GM10266 (cell line): Measurements from ENCODE around the gene PNMA8B.

ENCODE experiments used
- DNase-seq: peaks from one replicate; pipeline ENCODE4 v3.0.0; 2012; ENCODE audit errors: extremely low spot score
- TF ChIP-seq, protein P1 (sequence below): IDR thresholded peaks from 2 replicates; pipeline ENCODE4 v1.5.1; 2012; ENCODE audit warnings: mild to moderate bottlenecking, low read depth; ENCODE audit not compliant: control insufficient read depth, insufficient read depth; ENCODE audit errors: missing control alignments

The PNMA8B gene

GRCh38 chr19:46482631-46483030 lies 13.0 kb downstream of the PNMA8B start:
- TF ChIP-seq, protein P1, sequence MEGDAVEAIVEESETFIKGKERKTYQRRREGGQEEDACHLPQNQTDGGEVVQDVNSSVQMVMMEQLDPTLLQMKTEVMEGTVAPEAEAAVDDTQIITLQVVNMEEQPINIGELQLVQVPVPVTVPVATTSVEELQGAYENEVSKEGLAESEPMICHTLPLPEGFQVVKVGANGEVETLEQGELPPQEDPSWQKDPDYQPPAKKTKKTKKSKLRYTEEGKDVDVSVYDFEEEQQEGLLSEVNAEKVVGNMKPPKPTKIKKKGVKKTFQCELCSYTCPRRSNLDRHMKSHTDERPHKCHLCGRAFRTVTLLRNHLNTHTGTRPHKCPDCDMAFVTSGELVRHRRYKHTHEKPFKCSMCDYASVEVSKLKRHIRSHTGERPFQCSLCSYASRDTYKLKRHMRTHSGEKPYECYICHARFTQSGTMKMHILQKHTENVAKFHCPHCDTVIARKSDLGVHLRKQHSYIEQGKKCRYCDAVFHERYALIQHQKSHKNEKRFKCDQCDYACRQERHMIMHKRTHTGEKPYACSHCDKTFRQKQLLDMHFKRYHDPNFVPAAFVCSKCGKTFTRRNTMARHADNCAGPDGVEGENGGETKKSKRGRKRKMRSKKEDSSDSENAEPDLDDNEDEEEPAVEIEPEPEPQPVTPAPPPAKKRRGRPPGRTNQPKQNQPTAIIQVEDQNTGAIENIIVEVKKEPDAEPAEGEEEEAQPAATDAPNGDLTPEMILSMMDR, result no peak
- DNase-seq, result no peak

- TF ChIP-seq, protein P1, result no peak
- no peak for DNase-seq
Measured at GRCh38 chr19:46481947-46482346, 13.7 kb downstream of the PNMA8B start.

DNA sequence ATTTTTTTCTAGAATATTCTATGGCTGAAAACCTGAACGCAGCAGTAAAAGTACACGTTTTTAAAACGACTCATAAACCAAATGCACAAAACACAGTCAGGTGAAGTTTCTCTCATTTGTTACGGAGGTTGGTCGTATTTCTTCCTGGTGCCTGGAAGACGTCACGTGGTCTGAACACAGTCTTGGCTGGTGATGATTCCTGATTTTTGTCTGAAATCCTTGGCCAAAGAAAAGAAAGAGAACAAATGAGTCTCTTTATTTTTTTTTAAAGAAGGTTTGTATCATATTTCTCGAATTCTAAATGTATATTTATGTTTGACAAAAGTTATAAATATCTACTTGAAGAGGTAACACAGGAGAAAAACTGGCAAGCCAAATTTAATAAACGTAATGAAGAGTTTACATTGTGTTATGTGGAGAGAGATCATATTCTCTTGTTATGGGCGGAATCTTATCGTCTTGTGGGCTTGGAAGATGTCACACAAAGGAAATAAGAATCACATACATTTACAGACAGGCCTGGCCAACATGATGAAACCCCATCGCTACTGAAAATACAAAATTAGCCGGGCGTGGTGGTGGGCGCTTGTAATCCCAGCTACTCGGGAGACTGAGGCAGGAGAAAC lies 14.3 kb downstream of the PNMA8B start:
- TF ChIP-seq, protein P1, result no peak

GRCh38 chr19:46480415-46480814 lies 15.3 kb downstream of the PNMA8B start:
- no peak for DNase-seq
- TF ChIP-seq, protein P1, result no peak

More for the DNA sequence above, 14.3 kb downstream of the PNMA8B start:
- no peak for DNase-seq

DNA sequence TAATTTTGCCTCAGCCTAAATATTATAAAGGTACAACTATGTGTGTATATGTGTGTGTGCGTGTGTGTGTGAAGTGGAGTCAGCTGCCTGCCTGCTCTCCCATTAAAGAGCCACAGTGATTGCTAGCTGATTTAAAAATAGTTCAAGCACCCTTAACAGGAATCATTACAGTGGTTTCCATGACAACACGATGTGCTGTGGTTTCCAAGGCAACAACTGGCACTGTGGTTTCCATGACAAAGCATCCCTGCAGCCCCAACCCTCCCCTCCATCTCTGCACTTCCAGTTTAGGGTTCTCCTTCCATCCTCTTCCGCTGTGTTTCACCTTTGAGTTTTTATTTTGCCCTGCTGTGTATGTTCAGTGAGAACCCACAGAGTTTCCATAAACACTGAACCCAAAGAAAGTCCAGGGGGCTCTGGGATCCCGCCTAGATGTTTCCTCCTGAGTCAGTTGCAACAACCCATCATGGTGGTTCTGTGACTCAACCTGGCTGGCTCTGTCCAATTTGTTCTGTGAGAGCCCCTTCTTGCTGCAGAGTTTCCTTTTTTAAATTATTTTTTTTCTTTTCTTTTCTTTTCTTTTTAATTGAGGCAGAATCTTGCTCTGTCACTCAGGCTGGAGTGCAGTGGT lies 17.2 kb downstream of the PNMA8B start:
- DNase-seq, result no peak
- TF ChIP-seq, protein P1, result no peak

GRCh38 chr19:46475986-46476385 lies 19.7 kb downstream of the PNMA8B start:
- TF ChIP-seq, protein P1, result no peak
- no peak for DNase-seq

- no peak for DNase-seq
- TF ChIP-seq, protein P1, result no peak
Measured at GRCh38 chr19:46474211-46474610, 21.5 kb downstream of the PNMA8B start.
